HG03575 (cell line): Measurements from ENCODE around the gene PDS5B.

Source experiments
- ATAC-seq: cut with Tn5 transposase; IDR thresholded peaks from one replicate; pipeline ENCODE4 v1.9.1; 2021; ENCODE audit not compliant: unreplicated experiment, insufficient number of reproducible peaks, low FRiP score; ENCODE audit errors: extremely low read depth

The PDS5B gene

GRCh38 chr13:32587011-32587810, 959 bp downstream of the PDS5B start:
- no peak for ATAC-seq

GRCh38 chr13:32587811-32588170, 1.5 kb downstream of the PDS5B start:
- ATAC-seq: no peak

DNA sequence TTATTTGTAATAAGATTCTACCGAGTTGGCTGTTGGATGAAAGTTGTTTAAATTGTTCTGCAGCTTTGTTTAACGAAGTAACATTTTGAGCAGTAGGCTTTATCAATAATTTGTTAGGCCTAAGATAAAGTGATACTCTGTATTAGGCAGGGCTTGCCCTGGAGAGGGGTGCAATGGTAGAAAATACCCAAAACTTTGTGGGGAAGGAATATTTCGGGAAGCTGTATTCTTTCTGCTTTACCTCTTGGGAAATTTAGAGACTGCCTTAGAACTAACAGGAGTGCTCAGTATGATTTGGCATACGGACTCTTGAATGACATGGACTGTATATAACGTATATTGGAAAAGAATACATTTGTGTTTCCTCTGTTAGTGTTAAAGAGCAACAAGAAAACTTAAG, 2.5 kb downstream of the PDS5B start:
- no peak for ATAC-seq

GRCh38 chr13:32589471-32589870, 3.2 kb downstream of the PDS5B start:
- no peak for ATAC-seq

GRCh38 chr13:32590266-32590665, 4.0 kb downstream of the PDS5B start:
- no peak for ATAC-seq

DNA sequence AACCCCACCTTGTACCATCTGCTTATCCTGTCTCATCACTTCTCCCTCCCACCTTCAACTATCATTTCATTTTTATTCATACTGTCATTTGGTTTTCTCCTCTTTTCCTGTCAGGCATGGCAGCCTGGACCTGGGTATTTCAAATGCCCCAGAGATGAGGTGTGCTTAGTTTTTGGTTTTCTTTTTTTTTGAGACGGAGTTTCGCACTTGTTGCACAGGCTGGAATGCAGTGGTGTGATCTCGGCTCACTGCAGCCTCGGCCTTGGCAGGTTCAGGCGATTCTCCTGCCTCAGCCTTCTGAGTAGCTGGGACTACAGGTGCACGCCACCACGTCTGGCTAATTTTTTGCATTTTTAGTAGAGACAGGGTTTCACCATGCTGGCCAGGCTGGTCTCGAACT, 5.8 kb downstream of the PDS5B start:
- ATAC-seq: no peak

- no peak for ATAC-seq
Measured at GRCh38 chr13:32594157-32594738, 8.0 kb downstream of the PDS5B start.

DNA sequence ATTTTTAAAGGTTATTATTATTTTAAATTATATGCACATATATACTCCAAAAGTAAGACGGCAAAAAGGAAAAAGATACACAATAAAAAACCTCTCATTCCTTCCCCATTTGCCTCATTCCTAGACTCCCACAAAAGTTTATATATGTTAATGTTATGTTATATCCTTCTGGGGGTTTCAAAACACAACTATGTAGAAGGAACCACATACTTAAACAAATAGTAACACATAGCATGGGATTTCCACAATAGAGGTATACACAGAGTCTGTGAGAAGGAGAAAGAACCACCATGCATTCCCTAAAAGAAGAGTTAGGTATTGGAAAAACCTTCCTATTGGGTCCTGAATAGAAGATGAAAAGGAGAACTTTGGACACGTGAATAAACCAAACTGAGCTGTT, 9.1 kb downstream of the PDS5B start:
- no peak for ATAC-seq

- no peak for ATAC-seq
Measured at GRCh38 chr13:32600890-32601289, 14.6 kb downstream of the PDS5B start.

- no peak for ATAC-seq
Measured at GRCh38 chr13:32609428-32609827, 23.2 kb downstream of the PDS5B start.

- ATAC-seq: no peak
Measured at GRCh38 chr13:32610538-32610937, 24.3 kb downstream of the PDS5B start.

- ATAC-seq: no peak
Measured at GRCh38 chr13:32610977-32611376, 24.7 kb downstream of the PDS5B start.

DNA sequence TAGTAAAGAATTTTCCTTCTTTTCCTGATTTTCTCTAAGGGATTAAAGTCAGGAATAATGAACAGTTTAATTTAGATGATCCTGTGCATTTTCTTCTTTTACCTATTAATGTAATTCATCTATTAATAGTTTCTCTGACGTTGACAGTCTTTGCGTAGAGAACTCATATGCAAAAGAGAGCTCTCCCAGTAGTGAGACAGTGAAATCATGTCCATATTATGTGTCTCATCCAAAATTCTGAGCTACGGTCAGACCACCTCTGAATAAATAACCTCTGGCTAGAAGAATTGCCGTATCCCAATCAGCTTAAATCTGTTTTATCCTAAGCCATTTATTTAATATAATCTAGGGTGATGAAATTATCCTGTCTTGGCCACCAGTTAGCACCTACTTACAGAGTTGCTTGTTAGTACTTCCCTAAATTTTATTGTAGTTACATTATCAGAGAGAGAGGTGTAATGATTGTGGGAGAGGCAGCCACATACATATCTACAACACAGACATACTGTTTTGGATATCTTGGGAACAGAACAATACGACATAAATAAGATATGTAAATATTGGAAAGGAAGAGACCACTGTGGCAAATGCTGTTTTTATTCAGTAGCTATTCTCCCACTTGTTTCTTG, 30.7 kb downstream of the PDS5B start:
- ATAC-seq: no peak

- ATAC-seq: no peak
Measured at GRCh38 chr13:32622827-32623226, 36.6 kb downstream of the PDS5B start.

GRCh38 chr13:32624441-32624840, 38.2 kb downstream of the PDS5B start:
- no peak for ATAC-seq

DNA sequence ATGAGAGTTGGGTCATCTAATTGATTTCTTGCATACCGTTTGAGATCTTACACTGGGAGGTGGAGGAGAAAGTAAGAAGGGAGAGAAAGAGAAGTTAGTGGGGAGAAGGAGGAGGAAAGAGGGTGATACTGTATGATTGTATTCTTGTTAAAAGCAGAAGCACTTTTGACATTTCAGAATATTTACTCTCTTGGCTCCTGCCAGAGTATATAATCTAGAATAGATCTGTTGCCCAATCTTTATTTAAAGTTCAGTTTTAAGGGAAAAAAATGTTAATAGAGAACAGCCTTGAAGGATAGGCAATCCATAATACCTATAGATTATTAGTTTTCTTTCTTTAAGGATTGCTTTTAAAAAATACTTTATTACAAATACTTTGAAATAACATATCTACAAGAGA, 41.5 kb downstream of the PDS5B start:
- no peak for ATAC-seq

GRCh38 chr13:32629313-32629712, 43.1 kb downstream of the PDS5B start:
- no peak for ATAC-seq

- ATAC-seq: no peak
Measured at GRCh38 chr13:32629866-32630265, 43.6 kb downstream of the PDS5B start.

DNA sequence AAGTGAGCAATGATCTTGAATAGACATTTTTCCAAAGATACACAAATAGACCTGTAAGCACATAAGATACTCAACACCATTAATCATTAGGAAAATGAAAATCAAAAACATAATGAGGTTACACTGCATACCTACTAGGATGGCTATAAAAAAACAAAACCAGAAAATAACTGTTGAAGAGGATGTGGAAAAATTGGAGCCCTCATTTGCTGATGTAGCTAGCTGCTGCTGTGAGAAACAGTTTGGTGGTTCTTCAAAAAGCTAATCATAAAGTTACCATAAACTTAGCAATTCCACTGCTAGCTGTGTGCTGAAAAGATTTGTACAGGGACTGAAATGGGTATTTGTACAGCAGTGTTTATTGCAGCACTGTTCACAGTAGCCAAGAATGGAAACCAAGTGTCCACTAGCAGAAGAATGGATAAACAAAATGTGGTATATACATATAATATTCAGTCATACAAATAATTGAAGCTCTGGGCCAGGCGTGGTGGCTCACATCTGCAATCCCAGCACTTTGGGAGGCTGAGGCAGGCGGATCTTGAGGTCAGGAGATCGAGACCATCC, 46.2 kb downstream of the PDS5B start:
- ATAC-seq: no peak

GRCh38 chr13:32636711-32637110, 50.5 kb downstream of the PDS5B start:
- ATAC-seq: no peak
